IPS DF 6.9 (cell line): ENCODE measurements around the gene THOP1.

ENCODE experiments used
- DNase-seq: peaks from one replicate; pipeline ENCODE4 v3.0.0-alpha.2; 2013; ENCODE audit warnings: low read depth, low spot score
- H3K27ac ChIP-seq: one replicate; pipeline ENCODE4 v1.5.1; 2013; ENCODE audit warnings: low read length, control low read depth
- H3K27me3 ChIP-seq: 2 replicates; pipeline ENCODE4 v1.6.1; 2013; ENCODE audit warnings: mild to moderate bottlenecking, low read length; ENCODE audit not compliant: control insufficient read depth, insufficient read depth
- H3K36me3 ChIP-seq: 2 replicates; pipeline ENCODE4 v1.6.1; 2013; ENCODE audit warnings: low read length; ENCODE audit not compliant: control insufficient read depth, insufficient read depth
- H3K4me1 ChIP-seq: 2 replicates; pipeline ENCODE4 v1.6.1; 2013; ENCODE audit warnings: low read length; ENCODE audit not compliant: control insufficient read depth, insufficient read depth
- H3K4me3 ChIP-seq: 2 replicates; pipeline ENCODE4 v1.5.1; 2013; ENCODE audit warnings: mild to moderate bottlenecking, low read length
- H3K9me3 ChIP-seq: 2 replicates; pipeline ENCODE4 v1.6.1; 2013; ENCODE audit warnings: low read length, inconsistent platforms; ENCODE audit not compliant: control insufficient read depth, insufficient read depth
- WGBS: extraction: QIAGEN DNeasy Blood & Tissue Kit; methylation state at CpG from one replicate; pipeline ENCODE4 v1.1.7; 2013; ENCODE audit warnings: mixed read lengths, missing lambda C conversion rate; ENCODE audit not compliant: insufficient read length, insufficient coverage; 5-methylcytosine and 5-hydroxymethylcytosine counted together

THOP1 gene

DNA sequence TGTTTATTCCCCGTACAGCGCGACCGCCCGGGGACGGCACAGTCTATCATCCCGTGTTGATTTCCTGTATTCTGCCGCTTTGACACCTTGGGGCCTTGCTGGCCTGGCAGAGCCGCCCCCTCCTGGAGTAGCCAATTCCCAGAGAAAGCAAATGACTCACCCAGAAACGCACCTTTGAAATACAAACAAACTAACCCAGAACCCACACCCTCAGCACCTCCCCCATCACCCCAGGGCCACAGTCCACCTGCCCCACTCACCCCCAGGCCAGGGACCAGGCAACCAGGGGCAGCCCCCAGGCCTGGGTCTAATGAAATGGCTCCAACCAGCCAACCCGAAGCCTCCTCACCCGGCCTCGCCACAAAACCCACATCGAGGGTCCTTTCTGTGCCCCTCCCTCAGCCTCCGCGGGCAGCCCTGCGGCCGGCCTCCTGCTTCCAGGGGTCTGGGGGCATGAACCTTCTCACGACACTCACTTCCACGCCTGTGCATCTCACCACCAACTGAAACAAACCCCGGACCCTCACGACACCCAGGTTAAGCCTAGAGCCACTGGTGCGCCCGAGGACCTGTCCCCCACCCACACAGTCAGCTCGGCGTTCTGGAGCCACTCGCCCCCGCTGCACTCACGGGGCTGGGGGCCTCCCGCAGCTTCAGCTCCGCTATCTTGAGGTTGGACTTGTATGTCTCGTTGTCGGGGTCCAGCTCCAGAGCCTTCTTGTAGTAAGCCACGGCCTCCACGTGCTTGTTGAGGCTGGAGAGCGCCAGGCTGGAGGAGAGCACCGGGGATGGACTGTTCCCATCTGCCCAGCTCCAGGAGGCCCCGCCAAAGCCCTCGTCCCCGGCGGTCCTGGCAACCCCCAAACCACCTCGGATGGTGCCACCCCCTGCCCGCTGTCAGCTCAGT is 23.2 kb upstream of the THOP1 start:
- H3K27ac ChIP-seq = no peak overlapping the region
- H3K36me3 ChIP-seq = peaks cover 40% of the 10 kb centered on the region
- WGBS = no CpG with 5 or more reads among the region's 43 CpGs

GRCh38 chr19:2762783-2763496 is 22.4 kb upstream of the THOP1 start:
- H3K4me3 ChIP-seq = no peak overlapping the region
- no CpG with 5 or more reads among the region's 23 CpGs for WGBS
- H3K36me3 ChIP-seq = peaks cover 37% of the 10 kb centered on the region
- H3K27ac ChIP-seq = no peak overlapping the region
- H3K4me1 ChIP-seq = no peaks in the 10 kb centered on the region
- H3K27me3 ChIP-seq = no peaks in the 10 kb centered on the region
- DNase-seq = no peak
- no peaks in the 10 kb centered on the region for H3K9me3 ChIP-seq

More for the DNA sequence above, 23.2 kb upstream of the THOP1 start:
- Histone ChIP-seq H3K4me1 (no peaks in the 10 kb centered on the region), H3K4me3 (no peak overlapping the region), H3K9me3 (no peaks in the 10 kb centered on the region), H3K27me3 (no peaks in the 10 kb centered on the region)
- DNase-seq = no peak

DNA sequence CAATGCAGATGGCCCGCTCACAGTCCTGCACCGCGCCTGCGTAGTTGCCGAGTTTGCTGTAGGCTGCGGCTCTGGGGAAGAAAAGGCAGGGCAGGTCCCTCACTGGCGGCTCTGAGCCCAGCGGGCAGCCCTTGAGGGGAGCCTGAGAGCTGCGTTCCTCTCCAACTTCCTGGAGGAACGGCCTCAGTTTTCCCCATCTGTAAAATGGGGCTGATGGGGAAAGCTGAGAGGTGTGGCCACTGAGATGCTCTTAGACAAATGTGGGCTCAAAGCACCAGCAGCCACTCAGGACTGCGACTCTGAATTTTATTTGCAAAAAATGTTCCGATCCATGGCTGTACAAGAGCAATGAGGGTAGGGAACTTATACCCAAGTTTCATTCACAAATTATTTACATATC is 21.6 kb upstream of the THOP1 start:
- Histone ChIP-seq H3K9me3 (no peaks in the 10 kb centered on the region), H3K4me3 (no peak overlapping the region), H3K36me3 (peaks cover 42% of the 10 kb centered on the region), H3K4me1 (no peaks in the 10 kb centered on the region), H3K27ac (no peak overlapping the region), H3K27me3 (no peaks in the 10 kb centered on the region)
- no CpG with 5 or more reads among the region's 12 CpGs for WGBS
- DNase-seq = no peak

DNA sequence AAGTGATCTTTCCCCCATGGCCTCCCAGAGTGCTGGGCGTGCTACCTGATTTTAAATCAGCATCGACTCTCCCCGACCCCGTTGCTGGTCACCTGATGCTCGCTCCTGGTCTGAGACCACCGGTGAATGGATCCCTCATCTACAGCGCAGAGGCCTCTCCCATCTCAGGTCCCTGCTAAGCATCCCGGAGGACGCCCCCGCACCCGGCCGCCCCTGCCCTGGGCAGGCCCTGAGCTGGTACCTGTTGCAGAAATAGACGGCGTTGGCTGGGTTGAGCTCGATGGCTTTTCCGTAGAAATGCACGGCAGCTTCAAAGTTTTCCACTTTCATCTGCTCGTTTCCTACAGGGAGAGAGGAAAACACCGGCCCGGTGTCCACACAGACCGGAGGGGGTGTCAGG is 20.4 kb upstream of the THOP1 start:
- Histone ChIP-seq H3K36me3 (peaks cover 40% of the 10 kb centered on the region), H3K4me1 (no peaks in the 10 kb centered on the region), H3K27ac (no peak overlapping the region), H3K9me3 (no peaks in the 10 kb centered on the region), H3K4me3 (no peak overlapping the region), H3K27me3 (no peaks in the 10 kb centered on the region)
- DNase-seq = no peak
- whole genome bisulfite sequencing = no CpG with 5 or more reads among the region's 21 CpGs

DNA sequence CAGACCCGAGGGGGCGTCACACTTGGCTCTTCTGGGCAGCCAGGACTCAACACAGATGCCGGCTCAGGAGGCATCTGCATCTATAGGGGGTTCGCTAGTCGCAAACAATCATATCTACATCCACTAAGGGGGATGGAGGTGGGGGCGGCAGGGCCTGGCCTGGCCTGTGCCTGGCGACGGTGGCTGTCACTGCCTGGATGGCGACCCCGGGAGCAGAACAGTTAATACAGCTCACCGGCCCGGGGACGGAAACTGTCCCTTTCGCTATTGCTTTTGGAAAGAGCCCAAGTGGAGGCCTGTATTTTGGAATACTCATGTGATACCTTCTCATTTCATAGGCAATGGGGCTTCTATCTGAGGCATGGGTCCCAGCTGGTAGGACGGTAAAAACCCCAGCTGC is 19.9 kb upstream of the THOP1 start:
- Histone ChIP-seq H3K36me3 (peaks cover 40% of the 10 kb centered on the region), H3K4me1 (no peaks in the 10 kb centered on the region)
- WGBS = no CpG with 5 or more reads among the region's 15 CpGs

DNA sequence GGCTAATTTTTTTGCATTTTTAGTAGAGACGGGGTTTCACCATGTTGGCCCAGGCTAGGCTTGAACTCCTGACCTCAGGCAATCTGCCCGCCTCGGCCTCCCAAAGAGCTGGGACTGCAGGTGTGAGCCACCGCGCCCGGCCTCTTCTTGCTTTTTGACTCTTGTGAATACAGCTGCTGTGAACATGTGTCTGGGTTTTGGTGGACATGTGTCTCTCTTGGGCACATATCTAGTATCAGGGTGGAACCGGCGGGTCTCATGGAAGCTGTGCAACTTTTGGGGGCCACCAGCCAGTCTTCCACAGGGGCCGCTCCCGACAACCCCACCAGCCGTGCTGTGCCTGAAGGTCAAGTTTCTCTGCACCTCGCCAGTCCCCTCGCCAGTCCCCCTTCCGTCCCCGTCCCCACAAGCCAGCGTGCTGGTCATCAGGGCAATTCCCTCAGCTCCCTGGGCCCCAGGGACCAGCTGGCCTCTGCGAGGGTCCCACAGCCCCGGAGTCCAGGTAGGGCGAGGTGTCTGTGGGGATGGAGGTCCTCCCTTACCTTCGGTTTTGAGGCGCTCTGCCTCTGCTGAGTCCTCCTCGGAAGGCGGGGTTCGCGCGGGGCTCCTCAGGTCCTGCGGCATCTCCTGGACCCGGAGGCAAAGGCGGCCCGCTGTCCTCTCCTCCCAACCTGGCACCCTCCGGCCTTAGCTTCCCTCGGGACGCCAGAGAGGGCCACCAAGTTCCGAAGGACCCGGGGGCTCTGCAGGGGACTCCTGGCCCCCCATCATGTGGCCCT is 18.5 kb upstream of the THOP1 start:
- Histone ChIP-seq H3K4me3 (no peak overlapping the region), H3K27ac (no peak overlapping the region), H3K9me3 (no peaks in the 10 kb centered on the region), H3K27me3 (no peaks in the 10 kb centered on the region), H3K36me3 (peaks cover 29% of the 10 kb centered on the region), H3K4me1 (no peaks in the 10 kb centered on the region)
- no CpG with 5 or more reads among the region's 35 CpGs for WGBS
- no peak for DNase-seq

More for the DNA sequence above, 19.9 kb upstream of the THOP1 start:
- Histone ChIP-seq H3K27ac (no peak overlapping the region), H3K27me3 (no peaks in the 10 kb centered on the region), H3K4me3 (no peak overlapping the region), H3K9me3 (no peaks in the 10 kb centered on the region)
- no peak for DNase-seq

DNA sequence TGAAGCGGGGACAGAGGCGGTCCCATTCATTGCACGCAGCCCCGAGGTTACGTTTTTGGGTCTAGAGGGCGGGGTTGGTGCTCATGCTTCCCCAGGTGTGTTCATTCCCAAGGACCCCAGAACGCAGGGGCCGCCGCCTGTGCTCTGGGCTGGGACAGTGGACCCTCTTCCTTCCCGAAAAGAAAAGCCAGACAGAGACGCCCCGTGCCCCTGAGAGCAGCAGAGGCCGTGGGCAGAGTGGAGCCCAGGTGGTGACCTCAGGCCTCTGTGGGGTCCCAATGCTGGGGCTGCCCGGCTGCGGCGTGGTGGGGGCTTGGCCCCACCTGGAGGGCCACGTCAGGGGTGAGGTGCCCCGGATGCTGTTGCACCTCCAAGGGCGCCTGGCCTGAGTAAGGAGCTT is 17.6 kb upstream of the THOP1 start:
- H3K4me3 ChIP-seq = no peak overlapping the region
- no peaks in the 10 kb centered on the region for H3K9me3 ChIP-seq
- no CpG with 5 or more reads among the region's 19 CpGs for WGBS
- DNase-seq = no peak
- no peak overlapping the region for H3K27ac ChIP-seq
- peaks cover 25% of the 10 kb centered on the region for H3K36me3 ChIP-seq
- H3K4me1 ChIP-seq = no peaks in the 10 kb centered on the region
- H3K27me3 ChIP-seq = no peaks in the 10 kb centered on the region

DNA sequence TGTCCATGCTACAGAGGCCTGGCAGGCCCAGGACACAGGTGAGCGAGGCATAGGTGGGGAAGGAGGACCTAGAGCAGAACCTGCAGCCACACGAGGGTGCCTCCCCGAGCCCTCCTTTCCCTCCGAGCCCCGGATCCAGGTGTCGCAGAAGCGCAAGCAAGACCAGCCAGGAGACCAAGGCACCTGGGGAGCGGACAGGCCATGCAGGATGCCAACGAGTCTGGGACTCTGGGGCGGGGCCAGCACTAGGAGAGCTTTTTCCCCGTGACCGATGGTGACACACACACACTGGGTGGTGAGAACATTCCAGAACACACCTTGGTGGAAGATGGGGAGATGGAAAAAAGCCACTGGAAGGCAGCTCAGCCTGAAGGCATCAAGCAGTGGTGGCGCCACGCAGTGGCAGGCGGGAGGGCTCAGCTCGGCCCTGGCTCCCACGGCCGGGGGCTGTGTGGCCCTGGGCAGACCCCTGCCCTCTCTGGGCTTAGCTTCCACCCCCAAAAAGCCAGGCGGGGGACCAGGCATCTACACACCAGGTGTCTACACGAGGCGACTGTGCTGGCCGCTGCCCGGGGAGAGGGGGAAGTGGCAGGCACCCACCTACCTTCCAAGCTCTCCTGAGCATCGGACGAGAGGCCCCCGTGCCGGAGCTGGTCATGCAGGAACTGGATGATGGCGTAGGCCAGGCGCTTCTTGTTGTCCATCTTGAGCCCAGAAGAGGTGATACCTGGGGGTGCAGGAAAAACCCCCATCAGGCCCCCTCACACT is 16.8 kb upstream of the THOP1 start:
- Histone ChIP-seq H3K4me3 (no peak overlapping the region), H3K27ac (no peak overlapping the region), H3K36me3 (peaks cover 17% of the 10 kb centered on the region), H3K9me3 (no peaks in the 10 kb centered on the region), H3K27me3 (no peaks in the 10 kb centered on the region), H3K4me1 (no peaks in the 10 kb centered on the region)
- no peak for DNase-seq
- no CpG with 5 or more reads among the region's 29 CpGs for WGBS

GRCh38 chr19:2769218-2769617 is 16.1 kb upstream of the THOP1 start:
- no CpG with 5 or more reads among the region's 8 CpGs for WGBS
- Histone ChIP-seq H3K36me3 (peaks cover 17% of the 10 kb centered on the region), H3K9me3 (no peaks in the 10 kb centered on the region), H3K4me1 (no peaks in the 10 kb centered on the region), H3K27me3 (no peaks in the 10 kb centered on the region), H3K4me3 (no peak overlapping the region), H3K27ac (no peak overlapping the region)
- DNase-seq = no peak
